GM21529 (cell line): ENCODE results near the gene PIK3CD.
"Not testable (repeated sequence)": the region's sequence is repeated elsewhere in the genome, so short reads cannot be mapped to it uniquely, and the experiment has no call there.

Experiments
- ATAC-seq: cut with Tn5 transposase; IDR thresholded peaks from one replicate; pipeline ENCODE4 v1.9.1; 2021; ENCODE audit not compliant: unreplicated experiment

The PIK3CD gene

DNA sequence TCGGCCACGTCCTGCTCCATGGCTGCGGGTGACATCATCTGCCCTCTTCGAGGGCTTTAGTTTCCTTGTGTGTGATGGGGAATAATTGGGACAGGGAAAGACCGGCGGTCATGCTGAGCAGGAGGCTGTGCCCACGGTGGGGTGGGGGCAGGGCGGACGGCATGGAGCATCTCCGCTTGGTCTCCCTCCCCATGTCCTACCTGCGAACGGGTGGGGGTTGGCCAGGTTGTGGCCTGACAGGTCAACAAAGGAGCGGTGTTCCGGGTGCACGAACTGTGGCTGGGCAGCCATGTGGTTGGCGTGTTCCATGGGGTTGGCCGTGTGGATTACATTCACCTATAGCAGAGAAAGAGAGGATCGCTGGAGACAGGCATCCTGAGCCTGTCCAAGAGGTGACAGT, 80.0 kb downstream of the PIK3CD start:
- no peak for ATAC-seq

GRCh38 chr1:9732123-9732971, 80.8 kb downstream of the PIK3CD start:
- ATAC-seq, result no peak

DNA sequence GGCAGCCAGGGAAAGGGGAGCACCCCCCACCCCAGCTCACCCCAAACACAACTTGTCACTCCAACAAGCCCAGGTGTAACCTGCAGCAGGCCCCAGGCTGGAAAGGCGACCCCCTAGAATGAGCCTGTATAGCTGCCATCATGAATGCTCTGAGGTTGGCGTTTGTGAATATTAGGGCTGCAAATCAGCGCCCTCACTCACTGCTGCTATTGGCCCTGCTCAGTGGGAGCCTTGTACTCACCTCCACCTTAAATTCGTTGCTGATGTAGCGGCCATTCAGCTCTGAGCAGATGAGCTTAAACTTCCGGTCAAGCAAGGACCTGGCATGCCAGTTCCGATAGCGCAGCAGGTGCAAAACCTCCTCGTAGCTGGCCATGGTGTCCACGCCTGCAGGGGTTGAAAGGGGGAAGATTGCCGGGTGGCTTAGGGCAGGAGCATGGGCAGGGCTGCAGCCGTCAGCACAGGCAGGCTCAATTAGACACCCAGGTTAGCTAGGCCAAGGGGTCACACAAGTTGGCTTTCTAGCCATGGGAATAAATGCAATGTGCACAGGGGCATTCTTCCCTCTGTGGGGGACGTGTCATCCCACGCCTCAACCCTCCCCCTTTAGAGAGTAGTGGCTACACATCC, 81.7 kb downstream of the PIK3CD start:
- no peak for ATAC-seq

DNA sequence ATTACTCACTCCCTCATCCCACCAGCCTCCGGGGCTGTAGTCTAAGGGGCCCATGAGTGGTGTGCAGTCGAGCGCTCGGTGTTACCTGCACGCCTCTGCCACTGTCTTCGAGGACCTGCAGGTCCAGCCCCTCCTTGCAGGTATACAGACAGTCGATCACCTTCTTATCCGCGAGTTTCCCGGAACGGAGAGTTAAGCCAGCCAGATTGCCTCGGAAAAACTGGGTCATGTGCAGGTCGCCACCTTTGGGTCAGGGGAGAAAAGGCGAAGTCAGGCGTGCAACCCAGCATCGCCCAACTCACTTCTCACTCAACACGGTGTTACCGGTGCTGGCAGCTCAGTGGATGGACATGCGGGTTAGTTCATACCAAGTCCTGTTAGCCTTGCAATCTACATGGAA, 84.3 kb downstream of the PIK3CD start:
- ATAC-seq, result no peak

- ATAC-seq, result no peak
Measured at GRCh38 chr1:9736241-9736640, 84.7 kb downstream of the PIK3CD start.

DNA sequence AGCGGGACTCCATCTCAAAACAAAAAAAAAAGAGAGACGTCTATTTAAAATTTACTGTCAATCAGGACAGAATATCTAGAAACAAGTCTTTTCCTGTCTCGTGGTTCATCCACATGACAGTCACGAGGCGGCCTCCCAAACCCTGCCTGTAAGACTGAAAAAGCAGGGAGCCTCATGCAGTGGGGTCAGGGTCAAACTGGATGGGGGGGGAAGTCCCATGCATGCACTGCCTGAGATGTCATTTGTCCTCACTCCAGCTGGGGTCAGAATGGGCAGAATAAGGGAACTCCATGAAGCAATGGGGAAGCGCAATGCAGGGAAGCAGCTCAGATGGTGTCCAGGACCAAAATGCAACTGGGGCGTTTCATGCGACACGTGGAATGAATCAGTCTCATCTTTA, 85.5 kb downstream of the PIK3CD start:
- no peak for ATAC-seq

- ATAC-seq, result no peak
Measured at GRCh38 chr1:9737671-9738070, 86.1 kb downstream of the PIK3CD start.

DNA sequence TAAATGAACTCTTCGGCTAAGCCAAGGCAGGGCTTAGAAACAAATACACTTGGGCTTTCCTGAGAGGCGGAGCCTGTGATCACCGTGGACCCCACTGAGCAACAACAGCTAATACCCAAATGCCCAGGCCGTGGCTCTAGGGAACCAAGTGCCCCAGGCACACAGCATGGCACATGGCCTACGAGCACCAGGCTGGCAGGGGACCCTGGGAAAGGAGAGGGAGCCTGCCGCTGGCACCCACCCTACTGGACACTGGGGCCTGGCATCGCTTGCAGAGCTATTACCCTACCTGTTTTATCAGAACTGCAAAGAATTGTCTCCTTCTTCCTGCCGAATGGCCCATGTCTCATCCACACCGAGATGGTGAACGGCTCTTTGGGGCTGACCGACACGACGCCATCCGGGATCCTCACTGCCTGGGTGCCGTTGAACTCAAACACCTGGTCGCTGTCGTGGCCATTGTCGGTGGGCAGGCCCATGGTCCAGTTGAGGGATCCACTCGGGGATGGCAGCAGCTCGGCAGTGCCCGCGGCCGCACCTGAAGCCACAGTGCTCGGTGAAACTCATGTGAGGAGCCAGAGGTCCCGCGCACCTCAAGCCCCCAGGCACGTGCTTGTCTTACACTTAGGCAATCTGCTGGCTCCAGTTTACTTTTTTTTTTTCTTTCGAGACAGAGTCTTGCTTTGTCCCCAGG, 92.7 kb downstream of the PIK3CD start:
- no peak for ATAC-seq

DNA sequence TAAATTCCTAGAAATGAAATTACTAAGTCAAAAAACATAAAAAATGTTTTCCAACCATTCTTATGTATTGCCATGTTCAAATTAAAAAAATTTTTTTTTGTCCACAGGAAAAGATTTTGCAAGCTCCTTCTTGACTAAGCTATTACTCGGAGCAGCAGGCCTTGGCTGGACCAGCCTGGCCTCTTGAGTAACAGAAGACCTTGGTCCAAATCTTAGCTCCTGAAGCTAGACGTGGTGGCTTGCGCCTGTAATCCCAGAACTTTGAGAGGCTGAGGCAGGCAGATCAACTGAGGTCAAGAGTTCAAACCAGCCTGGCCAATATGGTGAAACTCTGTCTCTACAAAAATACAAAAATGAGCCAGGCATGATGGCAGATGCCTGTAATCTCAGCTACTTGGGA, 94.7 kb downstream of the PIK3CD start:
- ATAC-seq, result no peak

- ATAC-seq, result no peak
Measured at GRCh38 chr1:9746651-9747050, 95.1 kb downstream of the PIK3CD start.

GRCh38 chr1:9748391-9748790, 96.9 kb downstream of the PIK3CD start:
- not testable (repeated sequence) for ATAC-seq

DNA sequence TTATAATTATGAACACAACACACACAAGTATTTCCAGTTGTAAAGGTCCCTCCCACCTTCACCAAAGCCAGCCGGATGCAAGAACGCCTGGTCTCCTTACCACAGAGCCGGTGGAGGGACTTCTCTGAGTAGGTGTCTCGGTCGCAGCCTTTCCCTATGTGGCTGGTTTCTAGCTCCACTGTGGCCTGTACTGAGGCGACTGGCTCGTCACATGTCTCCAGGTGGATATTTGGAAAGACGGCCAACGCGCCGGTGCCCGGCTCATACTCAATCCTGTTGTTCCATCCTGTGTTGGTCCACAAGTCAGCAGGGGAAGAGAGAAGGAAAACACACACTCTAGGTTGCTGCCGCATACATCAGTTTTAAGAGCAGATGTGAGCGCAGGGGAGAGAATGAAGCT, 97.8 kb downstream of the PIK3CD start:
- no peak for ATAC-seq

DNA sequence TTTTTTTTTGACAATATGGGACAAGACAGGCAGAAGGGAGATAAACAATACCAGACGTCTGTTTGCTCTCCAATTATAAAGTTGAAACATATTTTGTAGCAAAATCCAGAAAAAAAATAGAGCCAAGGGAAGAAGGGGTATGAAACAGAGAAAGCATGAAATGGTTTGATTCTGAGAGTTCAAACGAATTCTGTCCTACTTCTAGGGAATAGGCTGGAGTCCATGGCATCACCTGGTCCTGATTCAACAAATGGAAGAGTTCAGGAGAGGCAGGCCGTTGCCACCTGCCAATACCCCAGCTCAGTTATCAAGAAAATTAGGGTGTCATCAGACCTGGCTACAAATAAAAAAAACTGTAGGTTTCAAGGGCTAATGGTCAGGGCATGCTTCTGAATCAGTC, 100.4 kb downstream of the PIK3CD start:
- no peak for ATAC-seq

- no peak for ATAC-seq
Measured at GRCh38 chr1:9753121-9753531, 101.6 kb downstream of the PIK3CD start.

- no peak for ATAC-seq
Measured at GRCh38 chr1:9755441-9755995, 104.0 kb downstream of the PIK3CD start.

GRCh38 chr1:9758559-9759121, 107.1 kb downstream of the PIK3CD start:
- no peak for ATAC-seq

DNA sequence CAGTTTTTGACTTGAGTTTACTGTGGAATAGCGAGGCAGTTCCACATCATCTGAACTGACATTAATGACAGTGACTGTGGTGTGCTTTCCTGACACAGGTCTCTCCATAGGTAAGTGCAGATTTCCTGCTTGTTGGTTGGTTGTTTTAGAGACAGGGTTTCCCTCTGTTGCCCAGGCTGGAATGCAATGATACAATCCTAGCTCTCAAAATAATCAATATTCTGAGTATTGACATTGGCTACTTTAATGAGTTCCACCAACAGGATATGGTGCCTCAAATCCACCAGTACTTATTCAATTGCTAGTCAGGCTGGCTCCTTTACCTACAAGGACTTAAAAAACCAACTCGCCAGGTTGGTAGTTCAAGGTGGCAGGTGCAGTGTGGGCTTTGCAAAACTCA, 108.4 kb downstream of the PIK3CD start:
- ATAC-seq, result no peak

DNA sequence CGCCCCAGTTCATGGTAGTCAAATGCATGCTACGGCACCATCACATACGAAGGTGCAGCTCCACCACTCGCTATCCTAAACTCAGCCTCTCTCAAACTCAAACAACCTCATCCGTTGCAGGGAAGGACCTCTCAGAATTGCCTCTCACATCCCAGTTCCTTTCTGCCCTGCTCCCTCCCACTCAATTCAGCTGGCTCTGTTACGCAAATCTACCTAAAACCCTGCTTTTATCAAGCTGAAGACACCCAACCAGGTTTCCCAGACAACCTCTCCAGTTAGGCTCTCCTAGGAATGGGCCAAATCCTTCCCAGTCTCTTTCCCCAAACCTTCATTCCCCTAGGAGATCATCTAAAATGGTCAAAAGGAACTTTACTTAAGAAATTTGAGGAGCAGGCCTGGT, 109.3 kb downstream of the PIK3CD start:
- ATAC-seq, result no peak

GRCh38 chr1:9761855-9762254, 110.3 kb downstream of the PIK3CD start:
- ATAC-seq, result no peak

GRCh38 chr1:9762446-9762845, 110.9 kb downstream of the PIK3CD start:
- ATAC-seq, result not testable (repeated sequence)

DNA sequence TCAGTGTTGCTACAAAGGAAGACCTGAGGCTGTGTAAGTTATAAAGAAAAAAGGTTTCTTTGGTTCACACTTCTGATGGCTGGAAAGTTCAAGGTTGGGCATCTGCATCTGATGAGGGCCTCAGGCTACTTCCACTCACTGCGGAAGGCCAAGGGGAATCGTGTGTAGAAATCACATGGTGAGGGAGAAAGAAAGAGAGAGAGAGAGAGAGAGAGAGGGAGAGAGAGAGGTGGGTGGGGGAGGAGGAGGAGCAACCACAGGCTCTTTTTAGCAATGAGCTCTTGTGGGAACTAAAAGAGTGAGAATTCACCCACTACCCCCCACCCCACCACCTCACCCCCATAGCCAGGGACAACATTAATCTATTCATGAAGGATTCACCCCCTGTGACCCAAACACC, 112.4 kb downstream of the PIK3CD start:
- no peak for ATAC-seq
